ENCODE measurements around the gene SDC1.
A peak's percentile ranks its signal among the peaks of the same experiment; 100 is the strongest.
"Not testable (repeated sequence)": the region's sequence is repeated elsewhere in the genome, so short reads cannot be mapped to it uniquely, and the experiment has no call there.

The SDC1 gene

DNA sequence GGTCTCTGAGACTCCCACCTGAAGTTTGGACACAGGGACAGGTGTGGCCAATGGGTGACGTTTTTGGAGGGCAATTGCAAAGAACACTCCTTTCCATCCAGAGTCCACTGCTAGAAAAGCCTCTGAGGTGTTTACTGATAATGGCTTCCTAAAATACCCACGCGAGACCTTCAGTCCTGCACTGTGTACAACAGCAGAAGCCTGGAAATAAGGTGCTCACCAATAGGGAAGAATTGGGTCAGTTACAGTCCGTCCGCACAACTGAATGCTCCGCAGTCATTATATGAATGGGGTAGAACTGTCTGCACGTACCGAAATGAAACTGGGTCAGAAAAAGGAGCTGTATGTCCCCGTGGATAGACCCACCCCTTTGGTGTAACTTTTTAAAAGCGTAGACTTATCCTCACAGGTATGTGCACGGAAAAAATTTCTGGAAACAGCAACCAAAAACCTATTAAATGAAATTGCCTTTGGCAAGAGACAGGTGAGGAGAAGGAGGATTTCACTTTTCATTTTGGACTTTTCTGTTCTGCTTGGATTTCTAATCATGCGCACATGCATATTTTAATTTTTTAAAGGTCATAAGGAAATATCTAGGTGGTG lies 29.4 kb downstream of the SDC1 start:
- no peak for DNase-seq

DNA sequence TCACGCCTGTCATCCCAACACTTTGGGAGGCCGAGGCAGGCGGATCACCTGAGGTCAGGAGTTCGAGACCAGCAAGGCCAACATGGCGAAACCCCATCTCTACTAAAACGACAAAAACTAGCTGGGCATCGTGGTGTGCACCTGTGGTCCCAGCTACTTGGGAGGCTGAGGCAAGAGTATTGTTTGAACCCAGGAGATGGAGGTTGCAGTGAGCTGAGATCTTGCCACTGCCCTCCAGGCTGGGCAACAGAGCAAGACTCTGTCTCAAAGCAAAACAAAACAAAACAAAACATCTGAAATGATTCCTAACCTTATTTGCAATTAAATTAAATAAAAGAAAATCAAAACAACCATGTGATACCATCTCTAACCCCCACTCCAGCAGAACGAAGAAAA lies 29.9 kb downstream of the SDC1 start:
- not testable (repeated sequence) for DNase-seq

DNA sequence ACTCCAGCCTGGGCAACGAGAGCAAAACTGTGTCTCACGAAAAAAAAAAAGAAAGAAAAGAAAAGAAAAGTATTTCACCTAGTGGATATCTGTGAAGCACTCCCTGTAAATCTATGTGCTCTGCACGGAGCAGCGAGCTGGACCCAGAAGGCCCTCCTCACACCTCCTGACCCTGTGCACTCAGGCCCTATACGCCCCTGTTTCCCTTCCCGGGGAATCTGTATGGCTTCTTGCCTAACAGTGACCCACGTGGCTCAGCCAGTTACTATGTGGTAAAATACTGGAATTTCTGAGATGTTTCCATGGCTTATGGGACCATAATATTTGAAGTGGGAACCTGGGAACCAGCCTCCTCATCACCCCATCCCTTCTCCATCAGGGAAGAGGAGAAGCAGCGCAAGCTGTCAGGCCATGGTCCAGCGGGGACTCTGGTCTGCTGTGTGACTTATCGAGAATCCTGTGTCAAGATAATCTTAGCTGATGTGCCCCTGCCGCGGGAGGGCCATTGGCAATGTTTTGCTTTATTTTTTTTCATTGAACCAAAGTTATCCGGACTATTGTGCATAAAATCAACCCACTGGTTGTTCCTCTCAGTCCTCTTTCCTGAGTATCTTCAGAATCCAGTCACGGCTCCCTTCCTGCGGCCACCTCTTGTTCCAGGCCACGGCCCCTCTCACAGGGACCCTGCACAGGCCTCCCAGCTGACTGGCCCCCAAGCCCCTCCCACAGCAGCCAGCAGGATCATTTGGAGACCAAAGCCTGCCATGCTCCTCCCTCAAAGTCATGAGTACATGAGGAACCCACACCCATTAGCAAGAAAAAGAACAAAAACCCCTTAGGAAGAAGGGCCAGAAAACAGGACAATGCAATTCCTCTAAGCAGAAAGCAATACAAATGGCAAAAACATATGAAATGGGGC lies 30.6 kb downstream of the SDC1 start:
- DNase-seq = no peak

DNA sequence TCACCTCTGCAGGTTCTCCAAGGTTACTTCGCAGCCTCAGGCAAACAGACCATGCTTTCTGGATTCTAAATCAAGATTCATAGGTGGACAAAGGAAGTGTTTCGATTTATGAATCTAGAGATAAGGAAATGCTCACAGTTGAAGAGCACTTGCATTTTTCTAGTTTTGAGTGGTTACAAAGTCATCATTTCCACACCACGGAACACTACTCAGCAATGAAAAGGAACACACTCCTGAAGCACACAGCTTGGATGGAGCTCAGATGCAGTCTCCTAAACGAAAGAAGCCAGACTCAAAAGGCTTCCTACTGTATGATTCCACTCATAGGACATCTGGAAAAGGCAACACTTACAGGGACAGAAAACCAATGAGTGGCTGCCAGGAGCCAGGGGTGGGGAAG lies 31.7 kb downstream of the SDC1 start:
- no peak for DNase-seq

DNA sequence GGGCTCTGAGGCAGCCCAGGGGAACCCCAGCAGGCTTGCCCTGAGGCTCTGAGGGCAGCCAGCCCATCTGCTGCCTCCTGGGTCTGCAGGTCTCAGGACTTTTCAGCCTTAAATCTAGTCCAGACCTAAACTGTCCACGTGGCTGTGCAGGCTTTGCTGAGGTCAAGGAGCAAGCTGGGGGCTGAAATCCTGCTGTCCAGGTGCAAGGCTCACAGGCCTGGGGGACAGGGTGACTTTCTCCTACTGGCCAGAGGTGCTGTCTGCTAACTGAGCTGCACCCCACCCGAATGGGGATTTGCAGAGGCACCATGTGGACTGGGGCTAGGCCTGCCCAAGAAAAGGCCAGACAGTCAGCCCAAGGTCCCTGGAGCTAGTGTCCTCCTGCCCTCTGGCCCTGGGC lies 32.1 kb downstream of the SDC1 start:
- no peak for DNase-seq

DNA sequence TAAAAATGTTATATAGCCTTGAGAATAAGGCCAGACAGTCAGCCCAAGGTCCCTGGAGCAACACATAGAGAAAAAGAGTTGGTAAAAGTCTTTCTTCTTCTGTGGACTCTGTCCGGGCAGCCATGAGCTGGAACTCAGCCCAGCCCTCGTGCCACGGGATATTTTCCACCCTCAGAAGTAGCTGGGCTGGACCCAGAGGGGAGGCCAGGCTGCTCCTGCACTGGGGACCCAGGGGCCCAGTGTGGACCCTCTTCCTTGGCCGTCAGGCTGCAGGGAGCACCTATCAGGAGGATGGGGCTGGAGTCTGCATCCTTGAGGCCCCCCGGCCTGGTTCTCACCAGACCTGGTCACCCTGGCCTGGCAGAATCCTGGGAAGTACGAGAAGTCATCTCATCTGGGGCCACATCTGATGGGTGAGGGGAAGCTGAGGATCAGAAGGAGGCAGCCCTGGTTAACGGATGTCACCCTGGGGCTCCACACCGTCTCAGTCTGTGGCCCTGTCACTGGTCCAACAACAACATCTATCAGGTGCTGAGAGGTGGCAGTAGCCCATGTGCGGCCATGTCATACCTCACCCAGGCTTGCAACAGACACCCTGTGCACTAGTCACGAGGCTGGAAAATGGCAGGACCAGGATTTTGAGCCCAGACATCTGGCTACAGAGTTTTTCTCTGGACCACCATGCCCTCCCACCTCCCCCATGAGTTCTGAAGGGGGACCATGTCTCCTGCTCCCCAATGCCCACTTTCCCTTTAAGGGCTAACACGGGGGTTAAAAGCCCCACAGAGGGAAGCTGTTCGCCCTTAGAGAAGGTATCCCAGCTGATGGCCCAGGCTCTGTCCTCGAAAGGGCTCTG lies 33.0 kb downstream of the SDC1 start:
- no peak for DNase-seq

- peak in 1 of 2 experiments; percentile 24 for DNase-seq
These were observed 33.8 kb downstream of the SDC1 start for GRCh38 chr2:20190876-20191713.

DNA sequence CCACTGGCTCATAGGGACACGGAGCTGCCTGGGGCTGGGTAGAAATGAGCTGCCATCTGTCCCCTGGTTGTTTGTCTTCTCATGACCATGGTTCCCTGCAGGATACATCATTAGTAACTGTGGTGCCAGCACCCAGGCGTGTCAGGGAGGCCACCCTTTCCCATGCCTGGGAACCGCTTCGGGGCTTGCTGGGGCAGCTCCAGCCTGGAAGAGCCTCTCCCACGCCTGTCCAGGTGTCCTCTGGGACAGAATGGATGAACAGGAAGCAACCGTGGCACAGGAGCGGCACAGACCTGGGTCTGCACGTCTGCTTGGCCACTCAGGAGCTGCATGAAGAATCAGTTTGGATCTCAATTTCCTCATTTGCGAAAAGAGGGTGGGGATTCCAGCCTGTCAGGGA lies 34.8 kb downstream of the SDC1 start:
- DNase-seq = no peak

DNA sequence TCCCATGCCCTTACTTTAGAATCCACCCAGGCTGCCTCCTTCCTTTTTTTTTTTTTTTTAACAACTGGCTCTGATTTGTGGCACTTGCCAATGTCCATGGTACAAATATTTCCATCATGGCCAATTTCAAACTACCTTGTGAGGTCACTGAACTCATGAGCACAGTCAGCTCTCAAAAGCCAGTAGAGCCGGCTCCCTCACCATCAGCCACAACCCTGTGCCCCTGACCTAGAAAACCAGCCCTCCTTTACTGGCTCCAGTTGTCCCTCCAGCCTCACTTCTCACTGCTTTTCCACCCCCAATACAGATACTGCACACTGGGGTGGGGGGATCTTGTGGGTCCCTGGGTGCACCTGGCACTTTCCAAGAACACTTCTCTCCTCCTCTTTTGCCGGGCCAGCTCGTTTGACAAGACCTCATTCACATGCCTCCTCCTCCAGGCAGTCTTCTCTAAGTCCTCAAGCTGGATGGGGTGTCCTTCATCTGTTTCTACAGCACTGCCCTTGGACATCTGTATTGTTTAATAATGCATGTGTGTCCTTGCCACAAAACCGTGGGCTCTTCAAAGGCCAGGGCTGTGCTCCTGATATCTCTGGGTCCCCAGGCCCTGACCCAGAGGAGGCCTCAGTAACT lies 35.5 kb downstream of the SDC1 start:
- no peak for DNase-seq

DNA sequence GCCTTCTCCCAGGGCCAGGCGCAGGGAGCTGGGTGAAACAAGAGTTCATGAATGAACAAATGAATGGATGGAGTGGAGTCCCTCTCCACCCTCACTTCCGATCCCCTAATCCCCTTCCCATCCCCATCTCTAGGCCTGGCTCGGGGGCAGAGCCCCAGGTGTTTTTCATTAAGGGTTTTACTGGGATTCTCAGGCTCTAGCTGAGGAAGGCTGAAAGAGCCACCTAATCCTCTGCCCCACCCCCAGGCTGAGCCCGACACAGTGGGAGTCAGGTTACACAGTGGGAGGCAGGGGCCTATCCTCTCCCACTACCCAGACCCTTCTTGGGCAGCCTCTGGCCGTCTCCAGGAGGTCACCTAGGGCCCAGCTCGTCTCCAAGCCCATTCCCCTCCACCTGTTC lies 36.1 kb downstream of the SDC1 start:
- DNase-seq = no peak

- no peak for DNase-seq
These were observed 36.7 kb downstream of the SDC1 start for GRCh38 chr2:20188201-20188600.

DNA sequence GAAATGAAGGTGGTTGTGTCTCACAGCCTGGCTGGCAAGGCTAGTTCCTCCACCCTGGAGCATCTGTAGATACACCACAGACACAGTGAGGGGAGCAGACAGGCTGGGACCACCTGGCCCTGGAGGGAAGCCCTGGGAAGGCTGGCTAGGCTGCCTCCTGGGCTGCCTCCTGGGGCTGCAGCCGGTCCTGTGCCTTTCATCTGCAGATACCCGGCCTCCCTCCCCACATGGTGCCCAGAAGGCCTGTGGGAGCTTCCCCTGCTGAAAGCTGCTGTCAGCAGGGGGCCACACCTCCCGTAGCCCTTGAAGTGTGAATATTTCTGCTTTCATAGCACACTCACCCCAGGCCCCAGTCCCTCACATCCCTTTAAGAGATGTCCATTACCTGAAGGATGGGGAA lies 37.6 kb downstream of the SDC1 start:
- no peak for DNase-seq

GRCh38 chr2:20186855-20187187 lies 38.1 kb downstream of the SDC1 start:
- DNase-seq = no peak

DNA sequence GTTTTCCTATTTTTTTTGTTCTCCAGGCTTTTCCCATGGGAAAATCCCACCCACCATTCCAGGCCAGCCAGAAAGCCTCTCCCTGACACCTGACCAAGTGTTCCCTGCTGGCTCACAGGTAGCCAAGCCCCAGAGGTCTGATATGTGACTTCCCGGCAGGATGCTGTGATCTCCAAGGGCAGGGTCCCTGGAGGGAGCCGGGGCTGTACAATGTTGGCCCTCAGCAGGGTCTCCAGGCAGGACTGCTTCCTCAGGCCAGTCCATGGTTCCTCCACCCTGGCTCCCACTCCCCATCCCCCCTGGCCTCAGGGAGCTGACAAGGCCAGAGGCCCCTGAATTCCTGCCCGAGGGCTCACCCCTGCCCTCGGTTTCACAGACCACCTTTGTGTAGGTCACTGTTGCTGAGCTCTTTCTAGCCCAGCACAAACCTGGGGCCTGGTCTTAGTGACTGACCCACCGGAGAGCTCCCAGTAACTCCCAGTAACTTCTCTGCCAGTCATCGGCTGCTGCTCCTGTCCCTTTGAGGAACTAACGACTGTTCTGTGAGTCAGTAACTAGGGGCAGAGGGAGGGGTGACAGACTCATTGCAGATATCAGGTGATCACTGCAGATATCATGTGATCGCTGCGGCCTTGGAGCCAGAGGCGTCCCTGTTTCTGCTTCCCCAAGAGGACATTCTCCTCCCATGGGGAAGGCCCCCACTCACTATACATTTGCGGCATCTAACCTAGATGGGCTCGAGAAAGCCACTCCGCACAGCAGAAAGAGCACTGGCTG lies 38.7 kb downstream of the SDC1 start:
- DNase-seq = no peak

DNA sequence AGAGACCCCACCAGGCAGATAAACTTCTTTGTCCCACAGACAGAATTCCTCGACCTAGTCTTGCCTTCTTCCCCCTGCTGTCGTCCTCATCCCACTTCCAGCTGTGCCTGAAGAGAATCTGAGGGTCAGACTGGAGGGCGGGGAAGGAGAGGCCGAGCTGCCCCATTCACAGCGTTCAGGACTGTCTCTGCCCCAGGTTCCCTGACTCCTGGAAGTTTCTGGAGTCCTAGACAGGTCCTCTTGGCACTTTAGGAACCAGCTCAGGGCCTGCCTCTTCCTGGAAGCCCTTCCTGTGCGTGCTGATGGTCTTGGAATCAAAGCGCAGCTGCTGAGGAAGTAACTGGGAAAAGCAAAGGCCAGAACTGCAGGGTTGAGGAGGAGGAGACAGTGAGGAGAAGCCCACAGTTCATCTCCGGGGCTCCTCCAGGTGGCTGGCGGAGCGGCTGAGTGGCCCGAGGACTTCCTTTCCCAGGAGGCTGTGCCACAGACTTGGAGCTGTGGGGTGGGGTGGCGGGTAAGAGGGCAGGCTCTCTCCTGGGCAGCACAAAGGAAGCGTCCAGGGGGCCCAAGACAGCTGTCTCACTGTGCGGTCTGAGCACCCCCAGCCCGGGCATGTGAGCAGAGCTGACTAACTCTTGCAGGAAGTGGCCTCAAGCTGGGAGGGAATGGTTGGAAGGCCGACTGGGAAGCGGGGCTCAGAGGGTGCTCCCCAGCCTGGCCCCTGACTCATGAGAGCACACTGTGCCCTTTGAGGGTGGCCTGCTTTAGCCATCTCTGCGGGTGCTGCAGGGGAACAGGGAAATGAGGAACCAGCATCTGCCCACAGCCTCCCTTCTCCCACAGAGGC lies 39.5 kb downstream of the SDC1 start:
- no peak for DNase-seq

DNA sequence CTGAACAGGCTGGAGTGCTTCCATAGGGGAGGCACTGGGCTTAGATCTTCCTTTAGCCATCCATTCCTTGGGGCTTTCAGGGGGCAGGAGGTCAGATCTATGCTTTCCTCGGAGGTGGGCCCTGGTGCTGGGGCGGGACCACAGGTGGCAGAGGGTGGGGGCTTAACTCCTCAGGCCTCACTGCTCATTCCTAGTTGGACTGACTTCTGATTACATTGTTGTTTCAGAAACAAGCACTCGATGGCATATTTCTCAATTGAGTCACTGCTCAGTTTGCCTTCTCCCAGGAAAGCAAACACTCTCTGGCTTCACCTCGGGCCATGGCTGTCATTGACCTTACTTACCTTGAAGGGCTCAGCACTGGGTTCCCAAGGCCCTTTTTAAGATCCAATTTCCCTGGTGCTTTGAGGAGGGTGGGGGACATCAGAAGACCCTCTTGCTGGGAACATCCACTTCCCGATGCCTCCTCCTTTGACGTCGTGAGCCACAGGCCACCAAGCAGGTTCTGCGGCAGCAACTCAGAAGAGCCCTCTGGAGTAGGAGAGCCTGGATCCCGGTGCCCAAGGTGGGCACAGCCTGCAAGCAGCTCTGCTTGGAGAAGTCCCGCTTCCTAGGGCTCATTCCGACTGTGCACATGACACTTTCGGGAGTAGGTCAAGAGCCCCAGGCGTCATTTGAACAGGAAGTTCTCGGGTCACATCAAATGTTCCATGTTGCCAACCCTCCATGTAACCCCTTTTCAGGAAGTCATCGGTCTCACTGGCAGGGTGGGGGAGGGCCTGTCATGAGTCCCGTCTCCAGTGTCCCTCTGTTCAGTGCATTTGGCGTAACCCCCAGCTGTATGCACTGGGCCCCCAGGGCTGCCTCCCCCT lies 40.6 kb downstream of the SDC1 start:
- DNase-seq = no peak

DNA sequence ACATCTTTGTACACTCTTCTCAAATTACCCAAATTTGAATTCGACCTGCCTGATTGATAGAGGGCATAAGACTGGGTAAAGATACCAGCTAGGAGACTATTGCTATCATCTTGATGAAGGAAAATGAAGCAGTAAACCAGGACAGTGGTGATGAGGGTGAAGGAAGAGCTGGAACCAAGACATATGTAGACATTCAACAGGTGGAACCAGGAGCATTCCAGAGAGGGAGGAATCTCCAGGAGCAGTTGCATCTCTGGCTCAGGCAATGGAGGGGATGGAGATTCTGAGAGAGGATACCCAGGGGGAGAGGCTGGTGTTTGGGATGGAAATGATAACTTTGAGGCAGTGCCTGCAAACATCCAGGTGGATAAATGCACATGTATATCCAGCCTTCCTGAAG lies 41.6 kb downstream of the SDC1 start:
- DNase-seq = no peak

DNA sequence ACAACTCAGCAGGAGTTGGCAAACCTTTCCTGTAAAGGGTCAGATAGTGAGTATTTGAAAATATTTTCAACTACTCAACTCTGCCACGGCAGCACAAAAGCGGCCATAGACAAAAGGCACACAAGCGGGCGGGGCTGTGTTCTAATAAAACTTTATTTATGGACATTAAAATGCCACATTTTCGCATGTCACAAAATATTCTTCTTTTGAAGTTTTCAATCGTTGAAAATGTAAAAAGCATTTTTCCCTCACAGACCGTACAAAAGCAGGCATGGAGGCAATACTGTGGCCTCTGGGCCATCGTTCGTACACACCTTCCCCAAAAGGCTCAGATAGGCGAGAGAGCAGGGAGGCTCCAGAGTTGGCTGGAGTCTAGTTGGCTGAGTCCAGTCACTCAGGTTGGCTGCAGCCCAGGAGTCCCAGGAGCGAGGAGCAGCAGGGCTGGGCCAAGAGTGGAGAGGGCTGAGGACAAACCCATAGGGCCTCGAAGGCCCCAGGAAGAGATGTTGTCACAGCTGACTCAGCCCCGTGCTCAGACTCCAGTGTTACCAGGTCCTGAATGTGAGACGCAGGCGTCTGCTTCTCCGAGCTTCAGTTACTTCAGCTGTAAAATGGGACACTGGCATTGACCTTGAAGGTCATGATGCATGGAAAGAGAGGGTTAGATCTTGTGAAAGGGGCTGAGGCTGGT lies 42.5 kb downstream of the SDC1 start:
- DNase-seq = peak; percentile 8 to 28

GRCh38 chr2:20181761-20182160 lies 43.2 kb downstream of the SDC1 start:
- no peak for DNase-seq
